H1 (cell line): ENCODE results near the gene ST6GALNAC3.

Source experiments
- CREB1 ChIP-seq: IDR thresholded peaks from 2 replicates; pipeline ENCODE4 v1.6.1; 2012; ENCODE audit warnings: inconsistent platforms
- EP300 ChIP-seq, 2 experiments: IDR thresholded peaks; 1 replicate in 1 of 2; 2 replicates in 1 of 2; pipeline ENCODE4 v1.6.1; 2011 to 2012; ENCODE audit warnings: low read depth in 2 of 2, low read length in 2 of 2, mild to moderate bottlenecking in 2 of 2, borderline replicate concordance in 1 of 2, inconsistent platforms in 1 of 2, moderate library complexity in 1 of 2
- EZH2 ChIP-seq: fragments of 200-600 bp; sonication (generic); IDR thresholded peaks from 2 replicates; pipeline ENCODE4 v1.7.1; 2012; ENCODE audit warnings: low read depth, mild to moderate bottlenecking, moderate library complexity, low read length, inconsistent platforms; ENCODE audit not compliant: severe bottlenecking
- ZNF274 ChIP-seq: IDR thresholded peaks from 2 replicates; pipeline ENCODE4 v1.7.0; 2012; ENCODE audit warnings: low read length, borderline replicate concordance; ENCODE audit errors: extremely low read depth
- TF ChIP-seq, protein P1 (sequence below): IDR thresholded peaks from 2 replicates; pipeline ENCODE4 v1.6.1; 2011; ENCODE audit warnings: low read depth, mild to moderate bottlenecking, low read length; ENCODE audit not compliant: insufficient read depth
- TF ChIP-seq, protein P2 (sequence below), 3 experiments: IDR thresholded peaks; 1 replicate in 2 of 3; 2 replicates in 1 of 3; pipeline versions ENCODE4 v1.5.1 to v1.6.1; 2011; ENCODE audit warnings: low read length in 3 of 3, mild to moderate bottlenecking in 3 of 3, inconsistent platforms in 2 of 3, low read depth in 1 of 3, moderate library complexity in 1 of 3; ENCODE audit not compliant: insufficient read depth in 1 of 3; ENCODE audit errors: control extremely low read depth in 1 of 3

DNA sequence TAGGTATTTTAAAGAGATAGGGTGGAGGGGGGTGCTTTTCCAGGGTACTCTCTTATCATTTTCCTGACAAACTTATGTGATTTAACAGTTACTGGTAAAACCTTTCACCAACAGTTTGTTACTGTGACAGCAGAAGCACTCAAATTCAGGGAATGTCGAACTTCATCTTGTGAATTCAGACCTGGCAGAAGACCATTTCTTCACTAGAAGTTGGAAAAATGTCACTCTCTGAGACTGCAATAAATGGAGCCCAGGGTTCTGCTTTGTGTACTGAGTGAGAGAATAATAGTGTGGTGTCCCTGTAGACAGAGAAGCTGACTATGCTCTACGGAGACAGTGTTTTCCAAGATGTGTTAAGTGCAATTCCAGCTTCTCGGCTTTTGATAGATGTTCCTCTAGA is 200.2 kb downstream of the ST6GALNAC3 start:
- TF ChIP-seq ZNF274 (no peak), EZH2 (no peak), CREB1 (no peak), EP300 (IDR thresholded peaks at IDR 0.05; ENCODE audit: borderline replicate concordance in 1 of 2, low read depth in 2 of 2, low read length in 2 of 2) (no peak)
- TF ChIP-seq, protein P1, sequence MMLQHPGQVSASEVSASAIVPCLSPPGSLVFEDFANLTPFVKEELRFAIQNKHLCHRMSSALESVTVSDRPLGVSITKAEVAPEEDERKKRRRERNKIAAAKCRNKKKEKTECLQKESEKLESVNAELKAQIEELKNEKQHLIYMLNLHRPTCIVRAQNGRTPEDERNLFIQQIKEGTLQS = no peak
- TF ChIP-seq, protein P2, sequence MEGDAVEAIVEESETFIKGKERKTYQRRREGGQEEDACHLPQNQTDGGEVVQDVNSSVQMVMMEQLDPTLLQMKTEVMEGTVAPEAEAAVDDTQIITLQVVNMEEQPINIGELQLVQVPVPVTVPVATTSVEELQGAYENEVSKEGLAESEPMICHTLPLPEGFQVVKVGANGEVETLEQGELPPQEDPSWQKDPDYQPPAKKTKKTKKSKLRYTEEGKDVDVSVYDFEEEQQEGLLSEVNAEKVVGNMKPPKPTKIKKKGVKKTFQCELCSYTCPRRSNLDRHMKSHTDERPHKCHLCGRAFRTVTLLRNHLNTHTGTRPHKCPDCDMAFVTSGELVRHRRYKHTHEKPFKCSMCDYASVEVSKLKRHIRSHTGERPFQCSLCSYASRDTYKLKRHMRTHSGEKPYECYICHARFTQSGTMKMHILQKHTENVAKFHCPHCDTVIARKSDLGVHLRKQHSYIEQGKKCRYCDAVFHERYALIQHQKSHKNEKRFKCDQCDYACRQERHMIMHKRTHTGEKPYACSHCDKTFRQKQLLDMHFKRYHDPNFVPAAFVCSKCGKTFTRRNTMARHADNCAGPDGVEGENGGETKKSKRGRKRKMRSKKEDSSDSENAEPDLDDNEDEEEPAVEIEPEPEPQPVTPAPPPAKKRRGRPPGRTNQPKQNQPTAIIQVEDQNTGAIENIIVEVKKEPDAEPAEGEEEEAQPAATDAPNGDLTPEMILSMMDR (IDR thresholded peaks at IDR 0.05; ENCODE audit: control extremely low read depth in 1 of 3, insufficient read depth in 1 of 3, low read depth in 1 of 3, low read length in 3 of 3) = no peak
